Activated CD4-positive, alpha-beta memory T cell treated with anti-CD3 and anti-CD28 coated beads for 36 hours (primary cell): ENCODE results near the gene LDAH. TPM values are rescaled to one million over a fixed set of nuclear protein-coding genes. Genes with fewer than 3 reads are reported as not detected.
"Not testable (repeated sequence)": the region's sequence is repeated elsewhere in the genome, so short reads cannot be mapped to it uniquely, and the experiment has no call there.

Experiments used
- CTCF ChIA-PET: fragments of 350-600 bp; sonication (Branson Sonifier 250); formaldehyde crosslinking; loops from one replicate; lab custom pipeline; 2021; ENCODE audit warnings: antibody characterized with exemption, inconsistent platforms; lab: Charles Lee
- POLR2A ChIA-PET: fragments of 350-600 bp; sonication (Branson Sonifier 250); formaldehyde crosslinking; loops from one replicate; lab custom pipeline; 2021; ENCODE audit warnings: antibody characterized with exemption; lab: Charles Lee
- DNase-seq: peaks from one replicate; pipeline ENCODE4 v3.0.0-alpha.2; 2020
- H3K27ac Mint-ChIP-seq: one replicate; pipeline ENCODE4 v1.8.0; 2021; ENCODE audit warnings: mixed read lengths
- H3K27me3 Mint-ChIP-seq: one replicate; pipeline ENCODE4 v1.8.0; 2021; ENCODE audit warnings: mixed read lengths
- H3K36me3 Mint-ChIP-seq: one replicate; pipeline ENCODE4 v1.8.0; 2021; ENCODE audit warnings: mixed read lengths
- H3K4me1 Mint-ChIP-seq: one replicate; pipeline ENCODE4 v1.8.0; 2021; ENCODE audit warnings: low read depth, mixed read lengths
- H3K4me3 Mint-ChIP-seq: one replicate; pipeline ENCODE4 v1.8.0; 2021; ENCODE audit warnings: mild to moderate bottlenecking, mixed read lengths
- H3K9me3 Mint-ChIP-seq: one replicate; pipeline ENCODE4 v1.8.0; 2021; ENCODE audit warnings: mixed read lengths
- intact Hi-C: fragments of 100-400 bp; cut with micrococcal nuclease; formaldehyde crosslinking; loops from one replicate; pipeline ENCODE4 v1.15.1; 2023
- total RNA-seq, 2 experiments: library from RNA; stranded (reverse); gene quantifications; one replicate each; pipeline ENCODE4 v1.2.3, GENCODE V29; 2021

The LDAH gene
- total RNA-seq, 2 experiments from 2014 or later, result 35.2 to 38.7 TPM

DNA sequence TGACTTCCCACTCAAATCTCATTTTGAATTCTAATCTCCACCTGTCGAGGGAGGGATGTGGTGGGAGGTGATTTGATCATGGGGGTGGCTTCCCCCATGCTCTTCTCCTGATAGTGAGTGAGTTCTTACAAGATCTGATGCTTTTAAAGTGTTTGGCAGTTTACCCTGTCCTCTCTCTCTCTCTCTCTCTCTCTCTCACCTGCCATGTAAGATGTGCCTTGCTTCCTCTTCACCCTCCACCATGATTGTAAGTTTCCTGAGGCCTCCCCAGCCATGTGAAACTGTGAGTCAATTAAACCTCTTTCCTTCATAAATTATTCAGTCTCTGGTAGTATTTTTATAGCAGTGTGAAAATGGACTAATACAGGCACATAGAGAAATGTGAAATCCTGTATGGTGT, 7.0 kb upstream of the LDAH start:
- POLR2A ChIA-PET, result no interaction called here
- H3K27ac Mint-ChIP-seq, result no peak overlapping the region
- DNase-seq, result no peak
- peaks cover 5% of the 10 kb centered on the region for H3K9me3 Mint-ChIP-seq
- intact Hi-C loops, result no loop called here
- peaks cover 17% of the 10 kb centered on the region for H3K27me3 Mint-ChIP-seq
- no peak overlapping the region for H3K4me3 Mint-ChIP-seq
- H3K36me3 Mint-ChIP-seq, result peaks cover 3% of the 10 kb centered on the region
- CTCF ChIA-PET, result no interaction called here
- no peaks in the 10 kb centered on the region for H3K4me1 Mint-ChIP-seq

DNA sequence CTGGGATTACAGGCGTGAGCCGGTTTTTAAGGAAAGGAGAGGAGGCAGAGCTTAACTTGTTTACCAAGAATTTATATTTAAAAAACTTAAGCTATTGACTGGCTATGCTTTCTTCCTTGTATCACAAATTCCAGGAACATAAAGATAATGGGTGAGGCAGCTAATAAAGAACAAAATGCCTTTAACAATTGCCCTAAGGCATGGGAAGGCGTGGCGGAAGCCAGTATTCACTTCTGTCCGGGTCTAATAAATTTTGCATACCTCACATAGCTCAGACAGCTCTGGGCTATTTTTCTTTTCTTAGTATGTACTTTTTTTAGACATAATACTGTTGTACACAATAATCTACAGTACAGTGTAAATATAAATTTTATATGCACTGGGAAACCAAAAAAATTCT, 1.0 kb upstream of the LDAH start:
- DNase-seq, result no peak
- ChIA-PET POLR2A (no interaction called here), CTCF (interaction anchor here (1.3 kb wide), 1 partner anchor 42 kb away, joined by 3 read pairs; no protein-coding TSS in a partner anchor)
- peaks cover 5% of the 10 kb centered on the region for H3K36me3 Mint-ChIP-seq
- H3K4me1 Mint-ChIP-seq, result peaks cover 23% of the 10 kb centered on the region
- peaks cover 2% of the 10 kb centered on the region for H3K9me3 Mint-ChIP-seq
- no peaks in the 10 kb centered on the region for H3K27me3 Mint-ChIP-seq
- peak overlapping the region; percentile 26 for H3K4me3 Mint-ChIP-seq
- no peak overlapping the region for H3K27ac Mint-ChIP-seq
- intact Hi-C loops, result loop anchor here (2.0 kb wide), 4 partner anchors 173 to 923 kb away; partner anchors contain the start of genes HS1BP3, LAPTM4A, PUM2 and TTC32

DNA sequence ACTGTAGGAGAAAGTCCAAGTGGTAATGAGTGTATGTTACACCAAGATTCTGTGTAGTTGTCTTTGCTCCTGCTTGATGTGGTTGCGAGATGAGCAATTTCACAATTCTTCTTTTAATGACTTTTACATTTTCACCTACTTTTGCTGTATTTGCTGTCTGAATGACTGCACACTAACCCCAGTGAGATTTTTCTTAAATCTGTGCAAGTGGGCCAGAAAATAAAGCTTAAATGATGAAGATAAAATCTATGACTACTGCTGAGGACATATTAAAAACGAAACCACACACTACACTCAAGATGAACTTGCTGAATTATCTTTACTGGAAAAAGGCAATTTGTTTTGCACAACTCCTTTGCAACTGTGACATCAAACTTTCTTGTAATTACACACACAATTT, 4.1 kb downstream of the LDAH start:
- Mint-ChIP-seq H3K27ac (peak overlapping the region; percentile 74), H3K27me3 (no peaks in the 10 kb centered on the region), H3K4me3 (peak overlapping the region; percentile 13), H3K4me1 (peaks cover 50% of the 10 kb centered on the region), H3K36me3 (peaks cover 13% of the 10 kb centered on the region), H3K9me3 (peaks cover 2% of the 10 kb centered on the region)
- CTCF ChIA-PET, result interaction anchor here (0.8 to 2.5 kb wide), 3 partner anchors 37 to 168 kb away, joined by 3 to 8 read pairs (median 4); partner anchors contain the start of gene HS1BP3
- intact Hi-C loops, result loop anchor here (1.0 to 5.0 kb wide), 4 partner anchors 49 to 452 kb away; no protein-coding TSS in a partner anchor
- peak; percentile 15 for DNase-seq
- POLR2A ChIA-PET, result interaction anchor here (0.7 to 1.6 kb wide), 3 partner anchors 49 to 452 kb away, joined by 3 to 4 read pairs (median 3); no protein-coding TSS in a partner anchor

DNA sequence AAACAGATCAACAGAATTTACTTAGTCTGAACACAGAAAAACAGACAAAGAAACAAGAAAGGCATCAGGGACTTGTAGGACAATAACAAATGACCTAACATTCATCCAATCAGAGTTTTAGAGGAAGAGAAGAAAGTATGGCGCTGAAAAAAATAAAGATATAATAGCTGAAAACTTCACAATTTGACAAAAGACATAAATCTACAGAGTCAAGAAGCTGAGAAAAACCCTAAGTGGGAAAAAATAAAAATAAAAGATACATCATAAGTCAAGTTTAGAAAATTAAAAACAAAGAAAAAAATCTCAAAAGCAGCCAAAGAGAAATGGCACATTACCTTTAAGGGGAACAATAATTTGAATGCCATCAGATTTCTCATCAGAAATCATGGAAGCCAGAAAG, 7.7 kb downstream of the LDAH start:
- H3K27ac Mint-ChIP-seq, result no peak overlapping the region
- ChIA-PET CTCF (no interaction called here), POLR2A (no interaction called here)
- H3K27me3 Mint-ChIP-seq, result no peaks in the 10 kb centered on the region
- H3K36me3 Mint-ChIP-seq, result peaks cover 12% of the 10 kb centered on the region
- DNase-seq, result no peak
- peaks cover 40% of the 10 kb centered on the region for H3K4me1 Mint-ChIP-seq
- no peaks in the 10 kb centered on the region for H3K9me3 Mint-ChIP-seq
- intact Hi-C loops, result loop anchor here (5.0 kb wide), 1 partner anchor 153 kb away; no protein-coding TSS in a partner anchor
- H3K4me3 Mint-ChIP-seq, result no peak overlapping the region

DNA sequence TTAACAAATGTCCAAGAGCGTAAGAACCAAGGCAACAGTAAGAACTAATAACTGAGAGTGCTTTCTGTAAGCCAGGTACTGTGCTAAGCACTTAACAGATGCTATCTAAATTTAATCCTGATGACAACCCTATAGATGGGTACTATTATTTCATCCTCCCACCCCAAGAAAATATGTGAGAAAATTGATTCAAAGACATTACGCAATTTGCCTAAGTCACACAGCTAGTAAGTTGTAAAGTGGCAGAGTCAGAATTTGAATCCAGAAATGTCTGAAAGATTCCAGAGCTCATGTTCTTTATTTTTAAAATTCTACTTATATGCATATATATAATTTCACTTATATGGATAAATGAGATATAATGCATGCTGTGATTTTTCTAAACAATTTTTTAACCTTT, 10.1 kb downstream of the LDAH start:
- intact Hi-C loops, result no loop called here
- H3K4me3 Mint-ChIP-seq, result no peak overlapping the region
- no peaks in the 10 kb centered on the region for H3K27me3 Mint-ChIP-seq
- DNase-seq, result no peak
- no peak overlapping the region for H3K27ac Mint-ChIP-seq
- ChIA-PET CTCF (no interaction called here), POLR2A (no interaction called here)
- H3K36me3 Mint-ChIP-seq, result peaks cover 12% of the 10 kb centered on the region
- H3K4me1 Mint-ChIP-seq, result peaks cover 21% of the 10 kb centered on the region
- H3K9me3 Mint-ChIP-seq, result no peaks in the 10 kb centered on the region

DNA sequence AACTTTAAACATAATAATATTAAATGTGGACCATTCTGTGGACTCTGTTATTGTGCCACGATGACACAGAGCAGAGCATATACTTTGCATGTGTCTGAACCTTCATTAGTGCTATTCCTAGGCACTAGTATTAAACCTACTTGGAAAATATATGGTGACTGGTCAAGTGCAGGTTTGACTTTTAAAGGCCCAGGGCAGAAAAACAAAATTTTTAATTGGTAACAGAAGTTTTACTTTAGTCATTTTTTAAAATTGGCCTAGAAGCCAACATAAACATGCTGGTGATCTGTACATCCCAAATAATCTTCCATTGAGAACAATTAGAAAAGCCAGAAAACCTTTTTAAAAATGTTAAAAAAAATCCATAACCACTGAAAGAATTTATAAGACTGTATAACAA, 16.6 kb downstream of the LDAH start:
- peaks cover 8% of the 10 kb centered on the region for H3K4me1 Mint-ChIP-seq
- peaks cover 7% of the 10 kb centered on the region for H3K36me3 Mint-ChIP-seq
- no peak overlapping the region for H3K27ac Mint-ChIP-seq
- DNase-seq, result no peak
- H3K27me3 Mint-ChIP-seq, result no peaks in the 10 kb centered on the region
- ChIA-PET POLR2A (no interaction called here), CTCF (no interaction called here)
- no peak overlapping the region for H3K4me3 Mint-ChIP-seq
- no peaks in the 10 kb centered on the region for H3K9me3 Mint-ChIP-seq
- intact Hi-C loops, result no loop called here

DNA sequence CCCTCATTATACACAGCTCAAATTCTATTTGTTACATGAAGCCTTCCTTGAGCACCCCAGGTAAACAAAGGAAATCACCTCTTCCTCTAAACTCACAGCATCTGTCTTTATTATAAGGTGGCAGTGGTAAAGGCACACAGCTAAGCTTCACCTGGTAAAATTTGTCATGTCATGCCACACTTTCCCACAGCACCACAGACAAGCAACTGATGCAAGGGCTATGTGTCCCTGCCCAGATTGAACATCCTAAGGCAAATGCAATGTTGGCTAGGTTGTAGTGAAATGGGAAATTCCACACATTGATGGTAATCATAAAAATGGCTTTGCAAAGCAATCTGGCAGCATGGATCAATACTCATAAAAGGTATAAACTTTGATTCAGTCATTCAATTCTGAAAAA, 18.9 kb downstream of the LDAH start:
- no peaks in the 10 kb centered on the region for H3K9me3 Mint-ChIP-seq
- H3K36me3 Mint-ChIP-seq, result peaks cover 11% of the 10 kb centered on the region
- POLR2A ChIA-PET, result no interaction called here
- H3K27ac Mint-ChIP-seq, result no peak overlapping the region
- CTCF ChIA-PET, result no interaction called here
- no peaks in the 10 kb centered on the region for H3K27me3 Mint-ChIP-seq
- DNase-seq, result no peak
- peaks cover 3% of the 10 kb centered on the region for H3K4me1 Mint-ChIP-seq
- intact Hi-C loops, result no loop called here
- no peak overlapping the region for H3K4me3 Mint-ChIP-seq

DNA sequence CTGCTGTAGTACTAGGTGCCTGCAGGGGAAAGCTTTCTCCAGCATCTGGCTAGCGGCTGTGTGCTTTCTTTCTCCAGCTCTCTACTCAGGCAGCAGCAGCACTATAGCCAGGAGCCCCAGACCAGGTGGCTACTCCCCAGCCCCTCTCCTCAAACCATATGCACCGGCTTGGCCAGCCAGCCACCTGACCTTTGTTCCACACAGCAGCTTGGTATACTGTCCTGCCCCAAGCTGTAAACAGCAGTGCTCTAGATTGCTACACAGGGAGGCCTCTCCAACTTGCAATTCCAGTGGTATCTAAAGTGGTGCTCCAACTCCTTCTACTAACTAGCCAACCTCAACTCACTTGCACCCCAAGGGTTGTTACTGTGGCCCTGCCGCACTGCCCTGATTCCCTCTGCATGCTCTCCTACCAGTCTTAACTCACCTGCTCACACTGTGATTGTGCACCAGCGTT, 19.6 kb downstream of the LDAH start:
- DNase-seq, result no peak
- Mint-ChIP-seq H3K27me3 (no peaks in the 10 kb centered on the region), H3K9me3 (no peaks in the 10 kb centered on the region), H3K36me3 (peaks cover 11% of the 10 kb centered on the region), H3K4me1 (peaks cover 3% of the 10 kb centered on the region), H3K4me3 (no peak overlapping the region), H3K27ac (no peak overlapping the region)
- ChIA-PET POLR2A (no interaction called here), CTCF (interaction anchor here (1.2 to 1.5 kb wide), 2 partner anchors 22 to 160 kb away, joined by 3 read pairs; no protein-coding TSS in a partner anchor)
- intact Hi-C loops, result no loop called here

DNA sequence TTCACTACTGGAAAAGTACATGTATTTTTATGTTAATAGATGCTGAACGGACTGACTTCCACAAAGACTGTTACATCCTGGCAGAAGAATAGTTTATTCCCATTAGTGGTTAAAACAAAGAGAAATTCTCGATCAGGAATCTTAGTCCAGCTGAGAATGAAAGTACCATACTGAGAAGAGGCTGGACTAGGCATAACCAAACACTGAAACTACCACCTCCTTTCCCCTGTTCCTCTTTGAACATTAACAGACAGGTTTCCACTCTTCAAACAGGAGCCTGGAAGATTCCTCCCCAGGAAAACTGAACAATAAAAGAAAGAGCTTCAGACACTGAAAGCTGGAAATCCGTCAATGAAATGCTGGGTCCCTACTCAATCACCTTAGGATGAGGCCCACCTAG, 25.8 kb downstream of the LDAH start:
- H3K4me3 Mint-ChIP-seq, result no peak overlapping the region
- peaks cover 52% of the 10 kb centered on the region for H3K36me3 Mint-ChIP-seq
- H3K27me3 Mint-ChIP-seq, result no peaks in the 10 kb centered on the region
- H3K4me1 Mint-ChIP-seq, result peaks cover 23% of the 10 kb centered on the region
- DNase-seq, result no peak
- POLR2A ChIA-PET, result no interaction called here
- CTCF ChIA-PET, result interaction anchor here (0.6 to 1.9 kb wide), 2 partner anchors 15 to 136 kb away, joined by 3 to 8 read pairs; no protein-coding TSS in a partner anchor
- peaks cover 8% of the 10 kb centered on the region for H3K9me3 Mint-ChIP-seq
- no peak overlapping the region for H3K27ac Mint-ChIP-seq
- intact Hi-C loops, result no loop called here

DNA sequence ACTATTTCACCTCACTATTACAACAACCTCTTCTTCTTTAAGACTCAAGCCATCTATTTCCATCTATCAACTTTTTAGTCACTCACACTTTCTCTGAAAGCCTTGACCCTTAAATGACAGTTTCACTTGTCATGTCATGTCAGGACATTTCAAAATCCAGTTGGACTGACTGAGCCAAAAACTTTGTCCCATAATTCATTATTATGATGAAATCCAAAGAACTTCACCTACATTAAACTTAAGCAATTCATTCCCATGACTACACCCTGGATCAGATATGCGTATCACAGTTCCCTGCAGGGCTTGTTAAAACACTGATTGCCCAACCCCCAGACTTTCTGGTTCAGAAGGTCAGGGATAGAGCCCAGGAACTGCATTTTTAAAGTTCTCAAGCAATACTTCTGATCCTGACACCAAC, 26.5 kb downstream of the LDAH start:
- Mint-ChIP-seq H3K4me1 (peaks cover 23% of the 10 kb centered on the region), H3K27me3 (no peaks in the 10 kb centered on the region), H3K36me3 (peaks cover 52% of the 10 kb centered on the region), H3K9me3 (peaks cover 8% of the 10 kb centered on the region), H3K27ac (no peak overlapping the region), H3K4me3 (no peak overlapping the region)
- no peak for DNase-seq
- ChIA-PET POLR2A (no interaction called here), CTCF (no interaction called here)
- intact Hi-C loops, result no loop called here

DNA sequence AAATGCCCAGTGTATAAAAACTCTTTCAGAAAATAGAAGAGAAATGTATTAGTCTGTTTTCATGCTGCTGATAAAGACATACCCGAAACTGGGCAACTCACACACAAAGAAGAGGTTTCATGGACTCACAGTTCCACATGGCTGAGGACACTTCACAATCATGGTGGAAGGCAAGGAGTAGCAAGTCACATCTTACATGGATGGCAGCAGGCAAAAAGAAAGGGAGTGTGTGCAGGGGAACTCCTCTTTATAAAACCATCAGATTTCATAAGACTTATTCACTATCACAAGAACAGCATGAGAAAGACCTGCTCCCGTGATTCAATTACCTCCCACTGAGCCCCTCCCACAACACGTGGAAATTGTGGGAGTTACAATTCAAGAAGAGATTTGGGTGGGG, 29.0 kb downstream of the LDAH start:
- CTCF ChIA-PET, result interaction anchor here (1.0 kb wide), 1 partner anchor 13 kb away, joined by 4 read pairs; no protein-coding TSS in a partner anchor
- DNase-seq, POLR2A ChIA-PET, H3K9me3 Mint-ChIP-seq, intact Hi-C loops, H3K27ac Mint-ChIP-seq, H3K4me3 Mint-ChIP-seq, H3K27me3 Mint-ChIP-seq: not testable (repeated sequence)
- peaks cover 23% of the 10 kb centered on the region for H3K4me1 Mint-ChIP-seq
- H3K36me3 Mint-ChIP-seq, result peaks cover 56% of the 10 kb centered on the region

DNA sequence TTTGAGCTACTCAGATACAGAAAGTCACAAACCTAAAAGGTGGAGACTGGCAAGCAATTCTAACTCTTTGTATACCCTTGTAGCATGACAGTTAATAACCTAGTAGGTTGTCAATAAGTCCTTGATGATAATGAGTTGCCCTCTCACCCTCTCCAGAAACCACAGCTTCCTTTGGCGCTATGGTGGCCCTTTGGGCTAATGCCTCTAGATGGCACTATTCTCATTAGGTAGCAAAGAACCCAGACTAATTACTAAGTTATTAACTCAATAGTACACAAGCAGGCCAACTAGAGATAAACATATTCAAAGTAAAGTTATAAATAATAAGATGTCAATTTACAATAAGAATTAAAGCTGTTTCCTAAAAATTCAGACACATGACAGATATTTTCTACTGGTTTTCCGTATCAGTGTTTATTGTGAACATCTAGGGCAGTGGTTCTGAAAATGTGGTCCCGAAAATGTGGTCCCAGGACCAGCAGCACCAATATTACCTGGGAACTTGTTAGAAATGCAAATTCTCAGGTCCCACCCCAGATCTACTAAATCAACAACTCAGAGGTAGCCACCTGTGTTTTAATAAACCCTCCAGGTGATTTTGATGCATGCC, 41.1 kb downstream of the LDAH start:
- H3K4me1 Mint-ChIP-seq, result no peaks in the 10 kb centered on the region
- H3K9me3 Mint-ChIP-seq, result no peaks in the 10 kb centered on the region
- ChIA-PET CTCF (interaction anchor here (0.6 to 5.3 kb wide), 29 partner anchors 9 to 193 kb away, joined by 3 to 92 read pairs (median 3); partner anchors contain the start of gene HS1BP3), POLR2A (interaction anchor here (0.8 to 1.0 kb wide), 2 partner anchors 55 to 182 kb away, joined by 3 to 7 read pairs; no protein-coding TSS in a partner anchor)
- peaks cover 7% of the 10 kb centered on the region for H3K36me3 Mint-ChIP-seq
- H3K27me3 Mint-ChIP-seq, result no peaks in the 10 kb centered on the region
- H3K27ac Mint-ChIP-seq, result no peak overlapping the region
- H3K4me3 Mint-ChIP-seq, result no peak overlapping the region
- DNase-seq, result peak; percentile 20
- intact Hi-C loops, result loop anchor here (1.0 kb wide), 1 partner anchor 182 kb away; no protein-coding TSS in a partner anchor
